Loucy (cell line): ENCODE data around the gene AQP12B.

Experiments
- H2AFZ ChIP-seq: fragments of 200-600 bp; sonication (generic); 2 replicates; pipeline ENCODE4 v1.6.0; 2016; ENCODE audit warnings: antibody characterized with exemption, mild to moderate bottlenecking, low read length, moderate library complexity
- H3F3A ChIP-seq: fragments of 200-600 bp; 2 replicates; pipeline ENCODE4 v1.6.0; 2016; ENCODE audit warnings: antibody characterized with exemption, low read depth, mild to moderate bottlenecking
- H3K27me3 ChIP-seq: fragments of 200-600 bp; sonication (generic); 2 replicates; pipeline ENCODE4 v1.6.1; 2014; ENCODE audit warnings: low read length, mild to moderate bottlenecking; ENCODE audit not compliant: insufficient read depth, poor library complexity, severe bottlenecking
- H3K36me3 ChIP-seq: fragments of 200-600 bp; sonication (generic); 2 replicates; pipeline ENCODE4 v1.6.1; 2016; ENCODE audit warnings: low read length; ENCODE audit not compliant: insufficient read depth
- H3K4me1 ChIP-seq: fragments of 200-600 bp; sonication (generic); 2 replicates; pipeline ENCODE4 v1.5.1; 2014; ENCODE audit warnings: low read length, mild to moderate bottlenecking; ENCODE audit not compliant: insufficient read depth, poor library complexity, severe bottlenecking
- H3K4me2 ChIP-seq: fragments of 200-600 bp; sonication (generic); 2 replicates; pipeline ENCODE4 v1.6.0; 2014; ENCODE audit warnings: antibody characterized with exemption, low read length, low read depth, mild to moderate bottlenecking; ENCODE audit not compliant: poor library complexity, severe bottlenecking
- H3K4me3 ChIP-seq: fragments of 200-600 bp; sonication (generic); 2 replicates; pipeline ENCODE4 v1.5.1; 2014; ENCODE audit warnings: low read length, mild to moderate bottlenecking, mixed read lengths; ENCODE audit not compliant: poor library complexity, severe bottlenecking
- H3K79me2 ChIP-seq: fragments of 200-600 bp; sonication (generic); 2 replicates; pipeline ENCODE4 v1.6.1; 2014; ENCODE audit warnings: low read length; ENCODE audit not compliant: insufficient read depth
- H3K9ac ChIP-seq: fragments of 200-600 bp; sonication (generic); 2 replicates; pipeline ENCODE4 v1.6.0; 2014; ENCODE audit warnings: mild to moderate bottlenecking, low read depth, low read length, moderate library complexity; ENCODE audit not compliant: poor library complexity, severe bottlenecking
- H3K9me2 ChIP-seq: fragments of 200-600 bp; sonication (generic); replicated peaks from 2 replicates; pipeline ENCODE4 v1.6.1; 2016; ENCODE audit warnings: low read depth, low read length, mixed read lengths
- H3K9me3 ChIP-seq: fragments of 200-600 bp; sonication (generic); 2 replicates; pipeline ENCODE4 v1.6.1; 2014; ENCODE audit warnings: mild to moderate bottlenecking, antibody characterized with exemption, low read length, low read depth; ENCODE audit not compliant: insufficient read depth
- H4K20me1 ChIP-seq: fragments of 200-600 bp; sonication (generic); 2 replicates; pipeline ENCODE4 v1.6.0; 2014; ENCODE audit warnings: antibody characterized with exemption, low read length, mild to moderate bottlenecking; ENCODE audit not compliant: insufficient read depth, poor library complexity, severe bottlenecking
- CTCF ChIP-seq: fragments of 200-600 bp; sonication (generic); conservative IDR thresholded peaks from 2 replicates; pipeline ENCODE4 v1.5.1; 2014; ENCODE audit warnings: mild to moderate bottlenecking, antibody characterized with exemption, low read length
- EZH2phosphoT487 ChIP-seq: fragments of 200-600 bp; IDR thresholded peaks from 2 replicates; pipeline ENCODE4 v1.6.1; 2018; ENCODE audit warnings: antibody characterized with exemption, mild to moderate bottlenecking, moderate library complexity, borderline replicate concordance

Gene AQP12B

DNA sequence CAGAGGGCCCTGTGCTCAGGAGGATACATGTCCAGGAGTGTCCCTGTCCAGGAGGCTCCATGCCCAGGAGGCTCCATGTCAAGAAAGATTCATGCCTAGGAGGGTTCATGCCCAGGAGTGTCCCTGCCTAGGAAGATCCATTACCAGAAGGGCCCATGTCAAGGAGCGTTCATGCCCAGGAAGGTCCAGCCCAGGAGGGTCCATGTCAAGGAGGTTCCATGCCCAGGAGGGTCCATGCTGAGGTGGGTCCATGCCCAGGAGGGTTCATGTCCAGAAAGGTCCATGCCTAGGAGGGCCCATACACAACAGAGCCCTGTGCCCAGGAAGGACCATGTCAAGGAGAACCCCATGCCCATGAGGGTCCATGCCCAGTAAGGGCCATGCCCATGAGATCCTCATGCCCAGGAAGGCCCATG is 50.4 kb downstream of the AQP12B start:
- no peaks in the 10 kb centered on the region for H3K9me2 ChIP-seq
- no peak overlapping the region for H3K9ac ChIP-seq
- no peaks in the 10 kb centered on the region for H3K36me3 ChIP-seq
- no peaks in the 10 kb centered on the region for H4K20me1 ChIP-seq
- H3F3A ChIP-seq, result no peaks in the 10 kb centered on the region
- peaks cover 19% of the 10 kb centered on the region; the same call in 1 of the 2 replicates for H3K9me3 ChIP-seq
- no peaks in the 10 kb centered on the region for H3K27me3 ChIP-seq
- no peaks in the 10 kb centered on the region for H3K4me1 ChIP-seq
- H2AFZ ChIP-seq, result no peak overlapping the region
- no peak overlapping the region for H3K4me2 ChIP-seq
- TF ChIP-seq CTCF (no peak), EZH2phosphoT487 (no peak)
- H3K4me3 ChIP-seq, result no peak overlapping the region
- no peaks in the 10 kb centered on the region for H3K79me2 ChIP-seq

DNA sequence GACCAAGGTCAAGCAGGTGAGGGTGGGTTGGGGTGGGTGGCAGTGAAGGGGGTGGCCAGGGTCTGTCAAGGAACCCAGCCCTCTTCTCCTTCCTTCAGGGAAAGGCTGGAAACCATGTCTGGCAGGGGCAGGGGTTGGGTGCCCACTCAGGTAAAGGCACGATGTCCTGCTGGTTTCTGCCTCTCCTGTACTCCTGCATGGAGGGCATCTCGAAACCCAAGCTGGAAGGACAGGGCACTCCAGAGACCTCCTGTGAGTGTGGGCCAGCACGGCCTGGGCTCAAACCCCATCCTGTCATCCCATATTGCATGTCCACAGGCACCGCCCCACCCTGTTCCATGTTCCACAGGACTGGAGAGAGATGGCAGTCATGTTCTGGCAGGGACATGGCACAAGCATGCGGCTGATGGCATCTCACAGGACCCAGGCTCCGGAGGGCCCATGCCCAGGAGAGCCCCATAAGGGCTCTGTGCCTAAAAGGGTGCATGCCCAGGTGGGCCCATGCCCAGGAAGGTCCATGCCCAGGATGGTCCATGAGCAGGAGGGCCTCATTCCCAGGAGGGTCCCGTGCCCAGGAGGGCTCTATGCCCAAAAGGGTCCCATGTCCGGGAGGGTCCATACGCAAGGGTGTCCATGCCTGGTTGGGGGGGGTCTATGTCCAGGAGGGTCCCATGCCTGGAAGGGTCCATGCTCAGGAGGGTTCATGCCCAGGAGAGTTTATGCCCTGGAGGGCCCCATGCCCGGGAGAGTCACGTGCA is 51.0 kb downstream of the AQP12B start:
- H3F3A ChIP-seq, result no peaks in the 10 kb centered on the region
- no peak for TF ChIP-seq EZH2phosphoT487
- no peak for TF ChIP-seq CTCF
- H3K4me2 ChIP-seq, result no peak overlapping the region
- no peak overlapping the region for H3K9ac ChIP-seq
- no peak overlapping the region for H2AFZ ChIP-seq
- H4K20me1 ChIP-seq, result no peaks in the 10 kb centered on the region
- no peaks in the 10 kb centered on the region for H3K9me2 ChIP-seq
- no peaks in the 10 kb centered on the region for H3K36me3 ChIP-seq
- H3K4me3 ChIP-seq, result no peak overlapping the region
- no peaks in the 10 kb centered on the region for H3K27me3 ChIP-seq
- H3K79me2 ChIP-seq, result no peaks in the 10 kb centered on the region
- H3K4me1 ChIP-seq, result peaks cover 4% of the 10 kb centered on the region
- H3K9me3 ChIP-seq, result peaks cover 17% of the 10 kb centered on the region; the same call in 1 of the 2 replicates

- H3K27me3 ChIP-seq, result no peaks in the 10 kb centered on the region
- no peaks in the 10 kb centered on the region for H3K36me3 ChIP-seq
- no peaks in the 10 kb centered on the region for H3F3A ChIP-seq
- peaks cover 15% of the 10 kb centered on the region; the same call in 1 of the 2 replicates for H3K9me3 ChIP-seq
- peaks cover 6% of the 10 kb centered on the region for H3K4me1 ChIP-seq
- TF ChIP-seq EZH2phosphoT487 (no peak), CTCF (no peak)
- no peak overlapping the region for H3K4me3 ChIP-seq
- H2AFZ ChIP-seq, result no peak overlapping the region
- no peaks in the 10 kb centered on the region for H4K20me1 ChIP-seq
- no peaks in the 10 kb centered on the region for H3K9me2 ChIP-seq
- H3K4me2 ChIP-seq, result no peak overlapping the region
- H3K79me2 ChIP-seq, result no peaks in the 10 kb centered on the region
- H3K9ac ChIP-seq, result no peak overlapping the region
Measured at GRCh38 chr2:240630771-240631547, 51.7 kb downstream of the AQP12B start.
